ENCODE measurements around the gene AFF2.

Gene AFF2

GRCh38 chrX:148592595-148592994 lies 92.2 kb downstream of the AFF2 start:
- no peak for DNase-seq

DNA sequence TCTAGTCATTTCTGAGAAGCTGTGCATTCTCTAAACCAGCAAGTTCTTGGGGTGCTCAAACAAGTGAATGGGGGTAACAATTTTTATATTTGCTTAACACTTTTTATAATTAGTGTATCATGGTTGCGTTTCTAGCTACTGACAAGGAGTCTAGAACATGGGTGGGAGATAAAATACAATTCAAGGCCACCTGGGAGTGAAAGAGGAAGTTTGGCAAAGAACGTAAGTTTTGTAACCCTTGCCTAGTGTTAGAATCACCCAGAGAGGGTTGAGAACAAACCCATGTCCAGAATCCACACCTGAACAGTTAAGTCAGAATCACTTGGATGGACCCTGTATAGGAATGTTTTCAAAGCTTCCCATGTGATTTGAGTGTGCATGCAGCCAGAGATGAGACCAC lies 92.7 kb downstream of the AFF2 start:
- no peak for DNase-seq

- no peak for DNase-seq
Measured at GRCh38 chrX:148593987-148594386, 93.6 kb downstream of the AFF2 start.

DNA sequence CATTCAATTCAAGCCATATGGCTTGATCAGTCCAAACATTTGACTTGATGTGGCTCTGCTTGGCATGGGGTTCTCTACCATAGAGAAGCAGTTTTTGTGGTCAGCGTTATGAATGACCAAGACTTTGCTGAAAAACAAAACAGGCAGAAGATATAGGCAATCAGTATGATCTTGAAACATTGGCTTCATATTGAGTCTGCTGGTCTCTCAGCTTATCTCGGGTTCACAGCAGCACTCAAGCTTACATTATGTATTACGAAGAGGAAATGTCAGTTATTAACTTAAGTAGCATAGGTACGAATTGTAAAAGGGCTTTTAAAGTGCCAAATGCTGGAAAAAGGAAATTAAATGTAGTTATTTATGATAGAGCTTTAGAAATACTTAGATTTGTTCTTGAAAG lies 99.0 kb downstream of the AFF2 start:
- no peak for DNase-seq

- DNase-seq: no peak
Measured at GRCh38 chrX:148600131-148600530, 99.7 kb downstream of the AFF2 start.

DNA sequence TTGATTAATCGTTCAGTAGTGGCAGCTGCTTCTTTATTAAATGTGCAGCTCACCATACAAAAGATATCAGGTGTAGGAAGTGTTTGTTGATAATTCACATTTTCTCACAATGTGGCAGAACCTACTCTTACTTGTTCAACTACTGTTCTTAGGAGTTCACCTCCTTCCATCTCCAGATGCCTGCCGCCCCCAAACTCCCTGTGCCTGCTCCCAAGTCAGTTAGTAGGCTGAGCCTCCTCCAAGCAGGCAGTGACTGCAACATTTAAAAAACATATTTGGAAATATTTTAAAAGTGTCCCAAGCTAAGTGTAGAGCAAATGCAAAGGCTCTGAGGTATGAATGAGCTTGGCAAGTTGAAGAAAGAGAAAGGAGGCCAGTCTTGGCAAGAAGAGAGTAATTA lies 100.2 kb downstream of the AFF2 start:
- DNase-seq: no peak

- DNase-seq: no peak
Measured at GRCh38 chrX:148601034-148601433, 100.6 kb downstream of the AFF2 start.

DNA sequence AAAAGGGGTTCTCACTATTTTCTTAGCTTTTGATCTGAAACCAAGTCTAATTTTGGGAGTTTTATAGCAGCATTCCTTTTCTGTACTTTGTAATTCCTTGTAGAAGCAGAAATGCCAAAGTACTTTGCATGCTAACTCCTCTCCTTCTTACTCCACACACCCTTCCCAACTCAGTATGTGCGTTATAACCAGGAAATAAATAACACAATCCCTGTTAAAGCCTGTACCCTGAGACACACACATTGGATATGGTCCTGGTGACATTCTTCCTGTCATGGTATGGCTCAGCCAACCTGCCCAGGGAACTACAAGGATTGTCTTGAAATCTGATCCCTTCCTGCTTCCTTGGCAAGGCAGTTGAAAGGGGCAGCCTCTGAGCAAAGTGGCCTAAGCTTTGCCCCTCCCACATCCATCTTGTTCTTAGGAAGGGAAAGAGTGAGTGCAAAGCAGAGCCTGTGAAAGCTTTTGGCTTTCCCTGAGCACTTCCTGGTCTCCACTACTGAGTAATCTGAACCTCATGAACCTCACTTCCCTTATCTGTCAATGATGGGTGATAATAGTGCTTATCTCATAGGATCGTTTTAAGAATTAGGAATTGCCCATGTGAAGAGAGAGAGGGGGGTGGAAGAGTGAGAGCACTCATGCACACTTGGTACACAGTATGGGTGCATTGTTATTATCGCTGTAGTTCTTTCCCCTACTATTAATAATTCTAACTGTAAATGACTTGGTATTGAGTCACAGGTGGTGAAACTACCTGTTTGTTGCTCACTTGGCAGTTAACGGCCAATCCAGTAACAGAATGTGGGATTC lies 109.3 kb downstream of the AFF2 start:
- DNase-seq: no peak

DNA sequence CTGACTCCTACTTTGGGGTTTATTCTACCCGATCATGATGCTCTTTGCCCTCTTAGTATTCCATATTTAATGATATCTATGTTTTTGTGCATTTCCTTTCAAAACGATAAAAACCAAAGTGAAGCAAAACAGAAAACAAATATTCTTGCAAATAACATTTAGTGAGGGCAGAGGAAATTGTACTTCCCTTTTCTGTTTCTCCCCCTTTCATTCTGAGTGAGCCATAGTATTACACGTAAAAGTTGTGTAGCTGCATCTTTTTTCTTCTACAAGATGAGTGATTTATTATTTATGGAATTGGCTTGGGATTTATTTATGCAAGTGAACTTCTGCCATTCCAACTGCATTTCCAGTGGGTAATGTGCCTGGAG lies 109.9 kb downstream of the AFF2 start:
- DNase-seq: no peak

GRCh38 chrX:148611993-148612392 lies 111.6 kb downstream of the AFF2 start:
- DNase-seq: no peak

- DNase-seq: no peak
Measured at GRCh38 chrX:148612431-148612830, 112.0 kb downstream of the AFF2 start.

- DNase-seq: no peak
Measured at GRCh38 chrX:148613636-148614035, 113.2 kb downstream of the AFF2 start.

GRCh38 chrX:148615491-148615890 lies 115.1 kb downstream of the AFF2 start:
- DNase-seq: no peak

DNA sequence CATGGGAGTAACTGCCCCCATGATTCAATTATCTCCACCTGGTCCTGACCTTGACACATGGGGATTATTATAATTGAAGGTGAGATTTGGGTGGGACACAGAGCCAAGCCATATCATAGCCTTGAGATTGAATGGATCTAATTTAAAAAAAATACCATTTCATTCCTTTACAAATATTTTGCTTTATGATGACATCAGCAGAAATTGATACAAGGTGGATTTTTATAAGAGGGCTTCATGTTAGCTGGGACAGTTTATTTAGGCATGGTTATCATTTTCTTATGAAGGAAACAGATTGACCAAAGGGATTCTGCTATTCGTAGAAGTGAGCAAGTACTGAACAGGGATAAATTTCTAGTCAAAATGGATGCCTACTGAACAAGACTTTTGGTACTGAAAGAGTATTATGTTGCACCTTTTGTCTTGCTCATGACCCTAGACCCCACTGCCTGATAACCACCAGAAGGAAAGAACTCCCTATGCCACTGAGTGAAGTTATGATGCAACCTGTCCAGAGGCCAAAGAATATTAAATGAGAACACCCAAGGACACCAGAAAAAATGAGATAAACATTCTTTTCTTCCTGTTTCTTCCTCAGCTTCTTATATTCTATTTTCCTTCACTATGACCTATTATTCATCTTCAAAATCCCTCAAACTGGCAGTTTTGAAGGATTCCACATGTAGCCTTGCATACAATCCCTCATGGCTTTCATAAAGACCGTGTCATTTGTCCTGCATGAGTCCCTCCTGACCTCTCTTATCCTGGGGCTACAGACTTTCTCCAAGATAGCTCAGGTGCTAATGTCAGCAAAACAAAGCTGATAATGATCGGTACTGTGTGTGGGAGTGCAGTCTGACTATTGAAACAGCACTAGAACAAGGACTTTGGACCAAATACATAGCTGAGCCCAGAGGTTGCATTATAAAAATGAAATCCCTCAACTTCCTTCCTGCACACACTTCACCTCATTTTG lies 118.3 kb downstream of the AFF2 start:
- no peak for DNase-seq

DNA sequence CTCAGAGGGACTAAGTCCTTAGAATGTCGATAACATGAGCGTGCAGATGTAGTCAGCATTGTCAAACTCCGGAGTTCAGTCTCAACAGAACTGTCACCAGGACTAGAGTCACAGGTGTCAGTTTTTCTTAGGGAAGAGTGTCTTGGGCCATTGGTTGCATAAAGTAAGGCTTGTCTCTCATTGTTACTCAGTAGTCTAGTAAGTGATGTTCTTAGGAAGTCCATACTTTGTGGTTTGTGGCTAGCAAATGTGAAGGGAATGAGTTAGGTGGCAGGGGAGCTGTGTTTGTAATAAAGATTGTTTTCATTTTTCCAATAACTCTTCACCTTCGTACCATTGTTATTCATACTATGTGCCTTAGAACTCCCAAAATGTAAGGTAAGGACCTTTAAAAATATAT lies 119.6 kb downstream of the AFF2 start:
- DNase-seq: no peak

DNA sequence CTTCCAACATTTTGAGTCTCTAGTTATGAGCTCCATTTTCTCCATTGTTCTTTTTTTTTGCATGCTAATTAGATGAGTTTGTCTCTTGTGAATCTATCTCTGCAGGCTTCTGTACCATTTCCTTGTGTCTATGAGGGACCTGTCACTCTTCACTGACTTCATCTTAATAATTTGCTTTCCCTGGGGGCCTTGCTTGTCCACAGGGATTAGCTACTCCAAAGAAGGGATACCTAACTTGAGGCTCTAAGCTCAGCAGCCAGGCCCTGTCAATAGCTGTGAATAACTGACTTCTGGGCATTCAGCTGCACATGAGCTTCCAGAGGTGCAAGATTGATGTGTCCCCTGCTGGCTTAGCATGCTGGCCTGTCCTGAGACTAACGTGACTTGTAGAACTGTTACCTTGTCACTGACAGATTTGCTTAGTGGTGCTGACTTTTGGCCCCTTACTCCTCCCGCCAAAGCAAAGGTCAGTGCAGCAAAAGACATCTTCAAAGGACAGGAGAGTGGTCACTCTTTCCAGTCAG lies 124.6 kb downstream of the AFF2 start:
- no peak for DNase-seq

GRCh38 chrX:148628621-148629020 lies 128.2 kb downstream of the AFF2 start:
- DNase-seq: no peak

GRCh38 chrX:148629434-148629833 lies 129.0 kb downstream of the AFF2 start:
- DNase-seq: no peak

DNA sequence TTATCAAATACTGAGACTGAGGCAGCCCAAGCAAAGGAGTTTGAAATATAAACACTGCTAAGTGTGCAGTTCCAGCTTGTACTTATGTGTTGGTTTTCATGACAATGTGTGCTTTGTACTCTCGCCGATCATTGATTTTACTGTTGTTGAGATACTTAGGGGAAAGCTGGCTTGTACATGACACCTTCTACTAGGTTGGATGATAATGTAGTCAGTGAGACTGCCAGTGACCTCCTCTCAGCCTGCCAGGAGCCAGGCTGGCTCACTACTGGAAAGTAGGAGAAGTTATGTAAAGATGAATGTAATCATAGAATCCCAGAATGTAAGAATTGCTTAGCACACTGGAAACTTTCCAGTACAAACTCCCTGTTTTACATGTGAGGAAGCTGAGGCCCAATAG lies 132.0 kb downstream of the AFF2 start:
- DNase-seq: no peak

DNA sequence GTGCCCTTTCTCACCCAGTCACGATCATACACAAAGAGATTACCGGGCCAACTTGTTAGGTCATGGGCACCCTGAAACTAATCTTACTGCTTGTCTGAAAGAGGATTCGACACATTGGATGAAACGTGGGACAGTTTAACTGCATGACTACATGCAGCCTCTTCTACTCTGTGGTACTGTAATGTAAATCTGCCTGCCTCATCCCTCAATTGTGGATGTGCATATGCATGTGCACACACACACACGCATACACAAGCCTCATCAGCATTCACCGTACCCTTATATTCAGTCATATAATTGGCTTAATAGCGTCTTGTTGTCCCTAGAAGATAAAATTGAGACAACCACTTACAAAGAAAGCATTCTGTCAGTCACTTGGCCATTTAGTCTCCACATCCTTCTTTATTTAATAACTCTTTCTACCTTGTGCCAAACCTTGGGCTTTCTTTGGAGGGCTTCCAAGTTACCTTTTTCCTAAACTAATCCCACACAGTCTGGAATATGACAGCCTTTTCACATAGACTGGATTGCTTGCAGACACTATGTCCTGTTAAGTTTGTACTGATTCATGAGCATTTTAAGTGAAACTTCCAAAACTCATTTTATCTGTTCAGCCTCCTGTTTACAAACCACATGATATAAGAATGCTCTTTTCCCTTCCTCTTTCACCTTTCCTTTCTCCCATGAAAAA lies 132.9 kb downstream of the AFF2 start:
- no peak for DNase-seq

DNA sequence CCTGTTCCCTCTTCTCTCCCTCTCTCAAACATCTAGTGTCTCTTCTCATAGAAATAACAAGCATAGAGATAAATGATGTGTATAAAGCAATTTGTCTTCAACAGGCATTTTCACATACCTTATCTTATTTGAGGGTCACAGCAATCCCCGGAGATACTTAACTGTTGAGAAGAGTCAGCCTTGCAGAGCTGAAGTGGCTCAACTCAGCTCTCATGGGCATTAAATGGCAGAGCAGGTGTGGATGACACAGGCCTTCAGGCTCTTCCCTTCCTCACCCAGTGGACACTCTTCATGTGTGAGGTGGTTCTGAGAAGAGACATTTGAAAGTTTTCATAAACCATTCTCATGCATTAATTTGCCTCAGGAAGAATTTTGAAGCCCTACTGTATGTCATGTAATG lies 134.2 kb downstream of the AFF2 start:
- no peak for DNase-seq

GRCh38 chrX:148643460-148643859 lies 143.0 kb downstream of the AFF2 start:
- DNase-seq: no peak

DNA sequence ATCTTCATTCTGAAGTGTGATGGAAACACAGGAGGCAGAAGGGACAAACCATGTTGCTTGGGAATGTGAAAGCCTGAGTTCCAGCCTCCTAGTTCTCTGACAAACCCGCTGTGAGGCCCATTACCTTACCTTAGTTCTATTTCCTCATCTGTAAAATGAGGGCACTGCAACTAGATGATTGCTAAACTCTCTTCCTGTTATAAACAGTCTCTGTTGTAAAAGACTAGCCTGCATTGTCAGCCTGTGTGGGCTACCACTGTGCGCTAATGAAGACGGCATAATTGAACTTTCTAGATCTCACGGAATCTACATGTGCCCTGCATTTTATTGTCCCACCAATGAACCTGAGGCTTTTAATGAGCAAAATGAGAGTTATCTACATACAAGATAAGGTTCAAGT lies 147.2 kb downstream of the AFF2 start:
- no peak for DNase-seq

All from stimulated activated CD4-positive, alpha-beta T cell treated with anti-CD3 and anti-CD28 coated beads, Interleukin-12 subunit alpha, Interleukin-12 subunit beta, amount 100 ng/mL, for 4 hours (primary cell).